Measurements from ENCODE around the gene ARHGAP4.
A peak's percentile ranks its signal among the peaks of the same experiment; 100 is the strongest.

ARHGAP4 gene

GRCh38 chrX:153902385-153902784, 23.7 kb downstream of the ARHGAP4 start:
- H3K9me3 Mint-ChIP-seq = no peaks in the 10 kb centered on the region
- H3K4me3 Mint-ChIP-seq = no peak overlapping the region
- peaks cover 4% of the 10 kb centered on the region for H3K27me3 Mint-ChIP-seq (ENCODE audit: low read depth)
- no peak overlapping the region for H3K27ac Mint-ChIP-seq
- peaks cover 3% of the 10 kb centered on the region for H3K36me3 Mint-ChIP-seq (ENCODE audit: low read depth)
- peaks cover 28% of the 10 kb centered on the region for H3K4me1 Mint-ChIP-seq (ENCODE audit: low read depth)

- peaks cover 3% of the 10 kb centered on the region for H3K36me3 Mint-ChIP-seq (ENCODE audit: low read depth)
- peaks cover 28% of the 10 kb centered on the region for H3K4me1 Mint-ChIP-seq (ENCODE audit: low read depth)
- H3K9me3 Mint-ChIP-seq = no peaks in the 10 kb centered on the region
- peak overlapping the region; percentile 42 for H3K27ac Mint-ChIP-seq
- H3K27me3 Mint-ChIP-seq (ENCODE audit: low read depth) = peaks cover 4% of the 10 kb centered on the region
- H3K4me3 Mint-ChIP-seq = no peak overlapping the region
Measured at GRCh38 chrX:153901753-153902140, 24.3 kb downstream of the ARHGAP4 start.

- Mint-ChIP-seq H3K9me3 (no peaks in the 10 kb centered on the region), H3K4me3 (peak overlapping the region; percentile 51), H3K36me3 (ENCODE audit: low read depth) (peaks cover 3% of the 10 kb centered on the region), H3K27ac (peak overlapping the region; percentile 67), H3K4me1 (ENCODE audit: low read depth) (peaks cover 28% of the 10 kb centered on the region), H3K27me3 (ENCODE audit: low read depth) (peaks cover 4% of the 10 kb centered on the region)
Measured at GRCh38 chrX:153900831-153901752, 25.0 kb downstream of the ARHGAP4 start.

GRCh38 chrX:153897899-153898298, 28.2 kb downstream of the ARHGAP4 start:
- H3K4me1 Mint-ChIP-seq (ENCODE audit: low read depth) = peaks cover 17% of the 10 kb centered on the region
- no peak overlapping the region for H3K27ac Mint-ChIP-seq
- peaks cover 13% of the 10 kb centered on the region for H3K27me3 Mint-ChIP-seq (ENCODE audit: low read depth)
- peaks cover 3% of the 10 kb centered on the region for H3K36me3 Mint-ChIP-seq (ENCODE audit: low read depth)
- no peaks in the 10 kb centered on the region for H3K9me3 Mint-ChIP-seq
- H3K4me3 Mint-ChIP-seq = no peak overlapping the region

GRCh38 chrX:153889123-153889522, 36.9 kb downstream of the ARHGAP4 start:
- H3K36me3 Mint-ChIP-seq (ENCODE audit: low read depth) = no peaks in the 10 kb centered on the region
- H3K27ac Mint-ChIP-seq = no peak overlapping the region
- H3K4me1 Mint-ChIP-seq (ENCODE audit: low read depth) = peaks cover 2% of the 10 kb centered on the region
- H3K9me3 Mint-ChIP-seq = no peaks in the 10 kb centered on the region
- H3K27me3 Mint-ChIP-seq (ENCODE audit: low read depth) = peaks cover 44% of the 10 kb centered on the region
- H3K4me3 Mint-ChIP-seq = no peak overlapping the region

- H3K27me3 Mint-ChIP-seq (ENCODE audit: low read depth) = peaks cover 39% of the 10 kb centered on the region
- H3K9me3 Mint-ChIP-seq = no peaks in the 10 kb centered on the region
Measured at GRCh38 chrX:153888344-153888743, 37.7 kb downstream of the ARHGAP4 start.

GRCh38 chrX:153887385-153887784, 38.7 kb downstream of the ARHGAP4 start:
- Mint-ChIP-seq H3K4me3 (peak overlapping the region; percentile 46), H3K36me3 (ENCODE audit: low read depth) (no peaks in the 10 kb centered on the region), H3K27me3 (ENCODE audit: low read depth) (peaks cover 40% of the 10 kb centered on the region), H3K4me1 (ENCODE audit: low read depth) (peaks cover 2% of the 10 kb centered on the region), H3K27ac (no peak overlapping the region), H3K9me3 (no peaks in the 10 kb centered on the region)

More at GRCh38 chrX:153888344-153888743, 37.7 kb downstream of the ARHGAP4 start:
- Mint-ChIP-seq H3K27ac (no peak overlapping the region), H3K36me3 (ENCODE audit: low read depth) (no peaks in the 10 kb centered on the region), H3K4me1 (ENCODE audit: low read depth) (peaks cover 2% of the 10 kb centered on the region), H3K4me3 (no peak overlapping the region)

- peaks cover 2% of the 10 kb centered on the region for H3K4me1 Mint-ChIP-seq (ENCODE audit: low read depth)
- H3K27me3 Mint-ChIP-seq (ENCODE audit: low read depth) = peaks cover 40% of the 10 kb centered on the region
- H3K4me3 Mint-ChIP-seq = no peak overlapping the region
- no peaks in the 10 kb centered on the region for H3K9me3 Mint-ChIP-seq
- H3K27ac Mint-ChIP-seq = no peak overlapping the region
- H3K36me3 Mint-ChIP-seq (ENCODE audit: low read depth) = no peaks in the 10 kb centered on the region
Measured at GRCh38 chrX:153886915-153887314, 39.1 kb downstream of the ARHGAP4 start.

- H3K4me3 Mint-ChIP-seq = peak within 1 kb of the TSS; percentile 54
- H3K4me1 Mint-ChIP-seq (ENCODE audit: low read depth) = peaks cover 2% of the 10 kb centered on the region
- peaks cover 40% of the 10 kb centered on the region for H3K27me3 Mint-ChIP-seq (ENCODE audit: low read depth)
- no peak within 1 kb of the TSS for H3K27ac Mint-ChIP-seq
- no peaks in the 10 kb centered on the region for H3K9me3 Mint-ChIP-seq
- no peaks in the 10 kb centered on the region for H3K36me3 Mint-ChIP-seq (ENCODE audit: low read depth)
Measured at GRCh38 chrX:153885968-153886903, 39.8 kb downstream of the ARHGAP4 start, which contains the start of gene L1CAM. L1CAM (minus strand) TSS chrX:153886173; CDS start chrX:153875836, 10,337 bp downstream.

GRCh38 chrX:153885208-153885787, 40.8 kb downstream of the ARHGAP4 start:
- Mint-ChIP-seq H3K27me3 (ENCODE audit: low read depth) (peaks cover 40% of the 10 kb centered on the region), H3K36me3 (ENCODE audit: low read depth) (no peaks in the 10 kb centered on the region), H3K4me1 (ENCODE audit: low read depth) (peaks cover 2% of the 10 kb centered on the region), H3K4me3 (no peak overlapping the region), H3K9me3 (no peaks in the 10 kb centered on the region), H3K27ac (no peak overlapping the region)

- Mint-ChIP-seq H3K27ac (no peak overlapping the region), H3K27me3 (ENCODE audit: low read depth) (peaks cover 36% of the 10 kb centered on the region), H3K36me3 (ENCODE audit: low read depth) (no peaks in the 10 kb centered on the region), H3K4me3 (peak overlapping the region; percentile 59), H3K4me1 (ENCODE audit: low read depth) (peaks cover 2% of the 10 kb centered on the region), H3K9me3 (no peaks in the 10 kb centered on the region)
Measured at GRCh38 chrX:153884590-153884989, 41.5 kb downstream of the ARHGAP4 start.

GRCh38 chrX:153884136-153884535, 41.9 kb downstream of the ARHGAP4 start:
- H3K9me3 Mint-ChIP-seq = no peaks in the 10 kb centered on the region
- H3K4me1 Mint-ChIP-seq (ENCODE audit: low read depth) = peaks cover 4% of the 10 kb centered on the region
- H3K27ac Mint-ChIP-seq = no peak overlapping the region
- no peaks in the 10 kb centered on the region for H3K36me3 Mint-ChIP-seq (ENCODE audit: low read depth)
- H3K4me3 Mint-ChIP-seq = peak overlapping the region; percentile 59
- peaks cover 33% of the 10 kb centered on the region for H3K27me3 Mint-ChIP-seq (ENCODE audit: low read depth)

GRCh38 chrX:153883163-153883843, 42.8 kb downstream of the ARHGAP4 start:
- H3K9me3 Mint-ChIP-seq = no peaks in the 10 kb centered on the region
- no peak overlapping the region for H3K4me3 Mint-ChIP-seq
- H3K36me3 Mint-ChIP-seq (ENCODE audit: low read depth) = no peaks in the 10 kb centered on the region
- peaks cover 25% of the 10 kb centered on the region for H3K27me3 Mint-ChIP-seq (ENCODE audit: low read depth)
- H3K27ac Mint-ChIP-seq = no peak overlapping the region
- peaks cover 11% of the 10 kb centered on the region for H3K4me1 Mint-ChIP-seq (ENCODE audit: low read depth)

GRCh38 chrX:153882557-153882956, 43.5 kb downstream of the ARHGAP4 start:
- H3K9me3 Mint-ChIP-seq = no peaks in the 10 kb centered on the region
- H3K27ac Mint-ChIP-seq = no peak overlapping the region
- peaks cover 18% of the 10 kb centered on the region for H3K4me1 Mint-ChIP-seq (ENCODE audit: low read depth)
- no peak overlapping the region for H3K4me3 Mint-ChIP-seq
- no peaks in the 10 kb centered on the region for H3K36me3 Mint-ChIP-seq (ENCODE audit: low read depth)
- peaks cover 18% of the 10 kb centered on the region for H3K27me3 Mint-ChIP-seq (ENCODE audit: low read depth)
